NCI-H510A treated with DMSO at 0.1 percent for 48 hours (cell line): ENCODE results near the gene DEGS2.
"Not testable (repeated sequence)": the region's sequence is repeated elsewhere in the genome, so short reads cannot be mapped to it uniquely, and the experiment has no call there.

ENCODE experiments used
- DNase-seq: peaks from one replicate; lab custom pipeline; 2025; lab: John Stamatoyannopoulos, UW

DEGS2 gene

DNA sequence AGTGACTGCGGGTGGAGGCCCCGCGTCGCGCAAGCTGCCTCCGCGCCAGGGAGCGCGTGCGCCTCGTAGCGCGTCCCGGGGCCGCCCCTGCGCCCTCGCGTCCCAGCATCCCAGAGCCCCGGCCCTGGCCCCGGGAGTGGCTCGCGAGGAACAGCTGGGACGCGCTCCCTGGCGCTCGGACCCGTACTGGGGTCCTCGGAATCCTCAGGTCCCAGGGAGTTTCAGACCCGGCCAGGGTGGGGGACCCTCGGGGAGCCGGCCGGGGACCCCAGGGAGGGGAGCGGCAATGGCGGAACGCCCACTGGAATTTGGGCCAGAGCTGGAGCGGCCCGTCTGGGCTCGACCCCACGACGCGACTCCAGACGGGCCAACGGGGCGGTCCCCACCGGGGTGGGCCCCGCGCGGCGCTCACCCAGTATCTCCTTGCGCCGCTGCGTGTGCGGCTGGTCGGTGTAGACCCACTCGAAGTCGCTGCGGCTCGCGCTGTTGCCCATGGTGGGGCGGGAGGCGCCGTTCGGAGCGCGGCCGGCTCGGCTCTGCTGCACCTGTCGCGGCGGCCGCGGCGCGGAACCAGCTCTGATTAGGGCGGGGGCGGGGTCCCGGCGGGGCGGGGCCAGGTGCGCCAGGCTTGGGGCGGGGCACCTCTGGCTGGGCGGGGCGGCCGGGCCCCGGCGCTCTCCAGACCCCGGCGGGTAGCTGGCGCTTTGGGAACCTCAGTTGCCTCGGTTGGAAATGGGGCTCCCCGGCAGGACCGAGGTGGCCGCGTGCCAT is at the start of gene DEGS2:
DEGS2 (minus strand) TSS at position 552 of the 771 bp plus-strand sequence; CDS start at position 494, 58 bp downstream.
- peak; percentile 49 for DNase-seq

DNA sequence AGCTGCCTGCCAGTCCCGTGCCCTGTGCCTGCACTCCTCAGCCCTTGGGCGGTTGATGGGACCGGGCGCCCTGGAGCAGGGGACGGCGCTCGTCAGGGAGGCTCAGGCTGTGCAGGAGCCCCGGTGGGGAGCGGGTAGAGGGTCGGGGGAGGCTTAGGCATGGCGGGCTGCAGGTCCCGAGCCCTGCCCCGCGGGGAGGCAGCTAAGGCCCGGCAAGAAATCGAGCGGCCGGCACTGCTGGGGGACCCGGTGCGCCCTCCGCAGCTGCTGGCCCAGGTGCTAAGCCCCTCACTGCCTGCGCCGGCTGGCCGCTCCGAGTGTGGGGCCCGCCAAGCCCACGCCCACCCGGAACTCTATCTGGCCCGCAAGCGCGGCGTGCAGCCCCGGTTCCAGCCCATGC is 48.7 kb upstream of the DEGS2 start:
- DNase-seq: not testable (repeated sequence)

DNA sequence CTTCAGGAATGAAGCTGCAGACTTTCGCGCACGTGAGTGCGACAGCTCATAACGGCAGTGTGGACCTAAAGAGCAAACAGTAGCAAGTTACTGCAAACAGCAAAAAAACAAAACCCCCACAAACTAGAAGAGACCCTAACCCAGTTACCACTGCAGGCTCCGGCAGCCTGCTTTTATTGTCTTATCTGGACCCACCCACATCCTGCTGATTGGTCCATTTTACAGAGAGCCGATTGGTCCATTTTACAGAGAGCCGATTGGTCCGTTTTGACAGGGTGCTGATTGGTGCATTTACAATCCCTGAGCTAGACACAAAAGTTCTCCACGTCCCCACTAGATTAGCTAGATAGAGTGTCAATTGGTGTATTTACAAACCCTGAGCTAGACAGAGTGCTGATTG is 48.1 kb upstream of the DEGS2 start:
- DNase-seq: not testable (repeated sequence)

DNA sequence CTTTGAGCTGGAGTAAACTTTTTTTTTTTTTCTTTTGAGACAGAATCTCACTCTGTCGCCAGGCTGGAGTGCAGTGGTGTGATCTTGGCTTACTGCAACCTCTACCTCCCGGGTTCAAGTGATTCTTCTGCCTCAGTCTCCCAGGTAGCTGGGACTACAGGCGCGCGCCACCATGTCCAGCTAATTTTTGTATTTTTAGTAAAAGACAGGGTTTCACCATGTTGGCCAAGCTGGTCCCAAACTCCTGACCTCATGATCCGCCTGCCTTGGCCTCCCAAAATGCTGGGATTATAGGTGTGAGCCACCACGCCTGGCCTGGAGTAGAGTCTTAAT is 45.4 kb upstream of the DEGS2 start:
- not testable (repeated sequence) for DNase-seq

DNA sequence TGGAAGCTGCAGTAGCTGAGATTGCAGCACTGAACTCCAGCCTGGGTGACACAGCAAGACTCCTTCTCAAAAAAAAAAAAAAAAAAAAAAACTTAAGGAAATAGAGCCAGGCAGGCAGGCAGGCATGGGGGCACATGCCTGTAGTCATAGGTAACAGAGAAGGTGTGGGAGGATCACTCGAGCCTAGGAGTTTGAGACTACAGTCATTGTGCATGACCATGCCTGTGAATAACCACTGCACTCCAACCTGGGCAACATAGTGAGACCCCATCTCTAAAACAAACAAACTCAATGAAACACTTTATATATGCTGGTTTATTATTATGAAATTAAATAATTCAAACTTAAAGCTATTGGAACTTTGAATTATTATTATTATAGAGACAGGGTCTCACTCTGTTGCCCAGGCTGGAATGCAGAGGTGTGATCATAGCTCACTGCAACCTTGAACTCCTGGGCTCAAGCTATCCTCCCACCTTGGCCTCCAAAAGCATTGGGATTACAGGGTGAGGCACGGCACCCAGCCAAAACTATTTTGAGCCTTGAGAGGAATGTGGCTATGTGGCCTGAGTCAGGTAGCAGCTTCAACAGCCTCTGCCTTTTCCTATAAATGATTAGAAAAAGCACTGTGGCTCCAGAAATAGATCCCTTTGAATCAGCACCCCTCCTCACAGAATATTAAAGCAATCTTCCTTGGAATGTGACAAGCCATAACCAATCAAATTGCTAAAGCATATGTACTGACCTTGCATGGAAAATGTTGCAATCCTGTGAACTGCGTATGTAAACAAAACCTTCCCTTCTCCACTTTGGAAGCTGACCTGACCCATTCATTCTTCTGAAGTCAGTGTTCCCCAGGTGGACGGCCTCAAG is 44.8 kb upstream of the DEGS2 start:
- no peak for DNase-seq

DNA sequence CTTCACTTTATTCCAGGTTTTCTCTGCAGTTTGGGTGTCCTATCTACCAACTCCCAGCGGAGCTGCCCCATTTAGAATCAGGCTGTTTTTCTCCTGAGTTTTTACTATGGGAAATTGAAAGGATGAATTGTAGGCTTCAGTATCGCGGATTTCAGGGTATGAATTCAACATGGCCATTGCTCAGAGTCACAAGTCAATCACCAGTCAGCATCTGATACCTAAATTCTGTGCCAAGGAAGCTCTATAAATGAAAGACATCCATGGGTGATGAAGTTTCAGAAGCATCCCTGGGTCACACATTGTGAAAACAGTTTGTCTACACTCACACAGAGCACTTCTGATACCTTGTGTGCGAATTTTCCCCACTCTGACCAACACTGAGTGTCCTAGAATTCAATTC is 43.7 kb upstream of the DEGS2 start:
- no peak for DNase-seq

DNA sequence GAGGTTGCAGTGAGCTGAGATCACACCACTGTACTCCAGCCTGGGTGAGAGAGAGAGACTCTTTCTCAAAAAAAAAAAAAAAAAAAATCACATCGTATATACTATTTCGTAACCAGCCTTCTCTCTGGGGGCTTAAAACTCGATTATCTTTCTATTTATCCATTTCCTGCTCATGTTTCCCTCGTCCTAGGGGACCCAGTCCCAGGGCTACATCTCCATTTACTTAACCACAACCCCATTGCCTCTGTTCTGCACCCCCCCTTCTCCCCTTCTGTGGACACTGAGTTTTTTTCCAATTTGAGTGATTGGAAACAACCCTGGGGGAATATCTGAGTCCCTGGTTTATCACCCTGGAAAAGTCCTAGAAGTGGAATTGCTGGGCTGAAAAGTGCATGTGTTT is 43.3 kb upstream of the DEGS2 start:
- no peak for DNase-seq

DNA sequence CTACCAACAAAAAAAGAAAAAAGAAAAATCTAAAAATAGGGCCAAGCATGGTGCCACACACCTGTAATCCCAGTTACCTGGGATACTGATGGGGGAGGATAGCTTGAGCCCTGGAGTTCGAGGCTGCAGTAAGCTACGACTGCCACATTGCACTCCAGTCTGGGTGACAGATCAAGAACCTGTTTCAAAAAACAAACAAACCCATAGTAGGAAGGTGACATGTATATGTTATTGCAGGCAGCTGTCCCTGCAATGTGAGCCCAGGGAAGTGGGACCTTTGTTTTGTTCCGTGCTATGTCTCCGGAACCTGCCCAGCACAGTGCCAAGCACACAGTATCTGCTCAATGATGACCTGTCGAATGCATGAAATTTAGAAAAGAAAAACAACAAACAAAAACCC is 42.3 kb upstream of the DEGS2 start:
- peak; percentile 72 for DNase-seq

DNA sequence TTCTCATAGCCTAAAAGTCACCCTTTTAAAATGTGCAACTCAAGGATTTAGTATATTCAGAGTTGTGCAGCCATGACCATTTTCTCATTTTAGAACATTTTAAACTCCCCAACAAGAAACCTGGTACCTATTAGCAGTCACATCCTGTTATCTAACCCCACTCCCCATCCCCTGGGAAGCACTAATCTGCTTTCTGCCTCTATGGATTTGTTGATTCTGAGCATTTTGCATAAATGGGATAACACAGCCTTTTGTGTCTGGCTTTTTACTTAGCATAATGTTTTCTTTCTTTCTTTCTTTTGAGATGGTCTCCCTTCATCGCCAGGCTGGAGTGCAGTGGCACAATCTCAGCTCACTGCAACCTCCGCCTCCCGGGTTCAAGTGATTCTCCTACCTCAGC is 40.9 kb upstream of the DEGS2 start:
- DNase-seq: no peak

DNA sequence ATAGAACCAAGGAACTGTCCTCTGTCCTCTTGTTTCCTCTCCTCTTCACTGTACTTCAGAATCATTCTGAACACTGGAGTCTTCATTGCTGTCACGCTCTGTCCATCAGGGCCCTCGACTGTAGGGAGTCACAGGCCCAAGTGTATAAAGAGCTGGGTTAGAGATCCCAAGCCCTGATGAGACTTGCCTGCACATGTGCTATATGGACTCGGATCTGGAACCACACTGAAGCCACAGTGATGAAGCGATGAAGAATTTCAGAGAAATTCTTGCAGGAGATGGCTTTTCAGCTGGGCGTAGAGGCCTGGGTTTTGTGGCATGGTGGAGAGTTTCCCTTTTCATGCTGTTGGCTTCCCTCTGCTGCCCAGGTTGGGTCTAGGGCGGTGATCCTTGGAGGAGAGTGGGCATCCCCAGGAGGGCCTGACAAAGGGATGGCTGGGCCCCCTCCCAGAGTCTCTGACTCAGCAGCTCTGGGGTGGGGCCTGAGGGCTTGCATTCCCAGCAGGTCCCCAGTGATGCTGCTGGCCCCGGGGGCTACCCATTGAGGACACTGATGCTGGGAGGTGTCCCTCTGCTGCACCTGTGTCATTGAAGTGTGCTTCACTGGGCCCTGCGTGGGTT is 39.9 kb upstream of the DEGS2 start:
- no peak for DNase-seq

DNA sequence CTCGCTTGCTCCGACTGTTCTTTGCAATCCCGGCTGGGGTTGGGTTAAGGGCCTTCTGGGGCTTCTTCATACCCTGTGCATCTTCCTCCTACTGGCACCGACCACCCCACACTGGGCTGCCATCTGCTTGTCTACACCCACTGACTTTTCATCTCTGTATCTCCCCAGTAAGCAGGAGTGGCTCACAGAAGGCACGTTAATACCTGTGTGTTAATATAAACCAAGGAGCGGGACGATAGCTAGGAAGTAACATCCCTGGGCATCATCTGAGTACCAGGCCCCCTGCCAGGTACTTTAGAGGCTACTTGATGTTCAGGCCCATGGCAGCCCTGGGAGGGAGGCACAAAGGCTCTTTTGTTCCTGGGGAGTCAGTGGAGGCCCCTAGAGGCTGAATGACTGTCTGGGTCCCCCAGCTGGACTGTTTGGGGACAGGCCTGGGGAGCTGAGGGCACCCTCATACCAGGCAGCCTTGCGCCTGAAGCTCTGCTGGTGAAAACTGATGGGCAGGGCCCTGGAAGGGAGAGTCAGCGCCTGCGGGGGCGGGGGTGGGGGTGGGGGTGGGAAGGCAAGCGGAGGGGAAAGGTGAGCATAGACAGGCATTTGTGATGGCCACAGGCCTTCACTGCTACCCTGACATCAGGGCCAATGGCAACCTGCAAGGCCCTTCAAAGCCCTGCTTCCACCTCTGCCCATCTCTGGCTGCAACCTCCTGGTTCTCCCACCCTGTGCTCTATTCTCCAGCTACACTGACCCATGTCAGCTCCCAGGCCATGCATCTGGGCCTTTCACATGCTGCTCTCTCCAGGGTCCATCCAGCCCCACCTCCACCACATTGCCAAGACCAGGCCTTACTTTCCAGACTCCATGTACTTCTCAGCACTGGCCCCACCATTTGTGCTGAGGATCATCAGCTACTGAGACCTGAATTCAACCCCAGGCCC is 34.2 kb upstream of the DEGS2 start:
- no peak for DNase-seq

DNA sequence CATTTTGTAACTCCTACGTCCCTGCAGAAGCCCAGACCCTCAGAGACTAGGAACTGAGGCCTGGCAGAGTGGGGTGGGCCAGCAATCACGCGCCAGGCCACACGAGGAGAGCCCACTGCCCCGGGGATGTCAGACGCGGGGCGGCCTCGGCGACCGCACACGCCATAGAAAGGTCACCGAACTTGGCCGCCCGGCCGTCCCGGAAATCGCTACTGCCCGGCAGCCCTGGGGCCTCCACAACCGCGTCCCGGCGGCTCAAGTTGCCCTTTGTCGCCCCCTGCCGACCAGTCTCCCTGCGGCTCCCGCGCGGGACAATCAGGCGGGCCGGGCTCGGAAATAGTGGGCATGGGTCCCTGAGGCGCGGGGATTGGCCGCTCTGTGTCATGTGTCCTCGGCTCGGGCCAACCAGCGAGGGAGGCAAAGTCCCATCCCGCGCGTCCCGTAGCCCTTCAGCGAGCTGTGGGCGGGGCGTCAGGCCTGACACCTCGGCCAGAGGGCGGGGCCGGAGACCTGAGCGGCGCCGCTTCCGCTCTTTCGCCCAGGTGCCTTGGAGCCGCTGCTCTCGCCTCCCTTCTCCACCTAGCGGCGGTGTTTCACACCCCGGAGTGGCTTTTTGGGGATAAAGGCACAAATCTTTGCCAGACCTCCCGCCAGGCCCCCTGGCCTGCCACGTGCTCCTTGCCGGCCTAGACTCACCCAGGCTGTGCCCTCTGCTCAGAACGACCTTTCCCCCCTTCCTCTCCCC is 33.4 kb upstream of the DEGS2 start:
- DNase-seq: peak; percentile 97

DNA sequence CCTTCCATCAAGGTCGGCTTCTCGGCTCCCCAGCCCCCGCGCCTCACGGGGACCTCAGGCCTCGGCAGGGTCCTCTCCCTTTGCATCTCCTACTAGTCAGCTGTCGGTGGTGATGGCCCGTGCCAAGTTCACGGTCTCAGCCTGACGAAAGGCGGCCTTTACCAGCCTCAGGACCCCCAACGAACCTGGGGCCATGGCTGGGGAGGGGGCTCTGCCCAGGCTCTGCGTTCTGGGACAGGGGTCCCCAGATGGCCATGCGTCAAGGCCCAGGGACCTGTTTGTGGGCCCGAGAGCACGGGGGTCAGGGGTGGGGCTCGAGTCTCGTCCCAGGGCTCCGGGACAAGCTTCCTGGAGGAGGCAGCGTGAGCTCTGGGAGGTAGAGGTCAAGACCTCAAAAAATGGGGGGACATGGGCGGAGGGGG is 32.8 kb upstream of the DEGS2 start:
- no peak for DNase-seq

DNA sequence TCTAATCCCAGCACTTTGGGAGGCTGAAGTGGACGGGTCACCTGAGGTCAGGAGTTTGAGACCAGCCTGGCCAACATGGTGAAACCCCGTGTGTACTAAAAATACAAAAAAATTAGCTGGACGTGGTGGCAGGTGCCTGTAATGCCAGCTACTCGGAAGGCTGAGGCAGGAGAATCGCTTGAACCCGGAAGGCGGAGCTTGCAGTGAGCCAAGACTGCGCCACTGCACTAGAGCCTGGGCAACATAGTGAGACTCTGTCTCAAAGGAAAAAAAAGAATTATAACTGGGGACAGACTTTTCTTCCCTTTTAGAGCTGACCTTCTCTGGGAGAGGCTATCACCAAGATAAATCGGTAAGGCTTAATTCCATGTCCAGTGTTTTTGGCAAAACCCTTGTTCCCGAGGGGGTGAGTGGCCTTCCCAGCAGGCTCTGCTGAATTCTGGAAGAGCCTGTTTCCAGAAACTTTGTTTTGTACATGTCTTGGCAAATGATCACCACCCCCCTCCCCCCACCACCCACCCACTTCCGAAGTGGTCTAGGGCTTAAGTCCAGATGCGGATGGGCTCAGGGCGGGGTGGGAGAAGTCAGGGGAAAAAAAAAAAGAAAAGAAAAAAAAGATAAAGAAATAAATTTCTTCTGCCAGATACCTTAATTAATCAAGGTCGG is 32.3 kb upstream of the DEGS2 start:
- DNase-seq: no peak

DNA sequence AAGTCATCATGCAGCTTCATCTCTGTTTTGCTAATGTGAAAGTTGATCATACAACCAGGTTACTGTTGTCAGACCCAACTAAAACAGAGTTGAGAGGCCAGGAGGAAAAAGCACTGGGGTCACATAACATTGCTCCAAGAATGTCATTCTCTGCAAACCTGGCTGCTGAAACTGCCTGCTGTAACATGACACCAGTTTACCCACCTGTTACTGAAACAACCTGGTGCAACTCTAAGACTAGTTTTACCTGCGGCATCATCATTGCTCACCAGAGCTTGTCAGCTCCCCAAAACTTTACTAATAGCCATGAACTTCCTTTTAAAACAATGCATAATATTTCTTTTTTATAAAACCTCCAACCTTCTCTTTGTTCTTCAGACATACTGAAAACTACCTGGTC is 30.7 kb upstream of the DEGS2 start:
- DNase-seq: no peak

DNA sequence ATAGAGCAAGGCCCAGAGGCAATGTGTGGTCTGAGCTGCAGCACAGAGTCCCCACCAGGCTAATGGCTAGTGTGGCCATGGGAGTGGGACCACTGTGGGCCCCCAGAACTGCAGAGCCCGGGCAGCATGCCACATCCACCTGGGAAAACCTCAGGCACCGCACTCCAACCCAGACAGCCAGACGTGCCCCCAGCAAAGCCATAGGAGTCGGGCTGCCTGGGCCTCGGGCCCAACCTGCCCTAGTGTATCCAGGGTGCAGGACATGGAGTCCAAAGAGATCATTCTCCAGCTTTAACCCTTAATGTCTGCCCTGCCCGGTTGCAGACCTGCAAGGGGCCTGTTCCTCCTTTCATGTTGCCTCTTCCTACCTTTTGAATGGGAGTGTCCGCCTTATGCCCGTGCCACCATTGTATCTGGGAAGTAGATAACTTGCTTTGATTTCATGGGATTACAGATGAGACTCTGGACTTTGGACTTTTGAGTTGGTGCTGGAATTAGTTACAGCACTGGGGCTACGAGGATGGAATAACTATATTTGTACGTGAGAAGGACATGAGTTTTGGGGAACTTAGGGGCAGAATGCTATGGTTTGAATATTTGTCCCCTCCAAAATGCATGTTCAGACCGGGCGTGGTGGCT is 29.1 kb upstream of the DEGS2 start:
- no peak for DNase-seq

DNA sequence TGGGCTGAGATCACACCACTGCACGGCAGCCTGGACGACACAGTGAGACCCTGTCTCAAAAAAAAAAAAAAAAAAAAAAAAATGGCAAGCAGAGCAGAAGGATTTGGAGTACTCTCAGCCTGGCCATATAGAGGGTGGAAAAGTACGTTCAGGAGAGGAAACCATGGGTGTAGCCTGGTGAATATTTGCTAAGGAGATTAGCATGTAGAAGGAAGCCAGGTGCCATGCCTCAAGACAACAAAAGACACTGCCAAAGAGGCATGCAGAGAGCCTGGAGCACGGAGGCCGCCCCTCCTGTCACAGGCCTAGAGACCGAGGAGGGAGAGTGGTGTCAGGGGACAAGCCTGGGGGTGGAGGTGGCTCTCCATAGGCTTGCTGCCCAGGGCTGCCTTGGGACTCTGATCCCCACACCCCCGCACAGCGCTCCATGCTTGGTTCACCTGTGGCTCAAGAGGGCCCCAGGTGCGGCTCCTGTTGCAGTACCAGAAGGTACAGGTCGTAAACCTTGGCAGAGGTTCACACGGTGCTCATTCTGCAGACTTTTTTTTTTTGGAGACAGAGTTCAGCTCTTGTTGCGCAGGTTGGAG is 27.9 kb upstream of the DEGS2 start:
- peak; percentile 43 for DNase-seq

DNA sequence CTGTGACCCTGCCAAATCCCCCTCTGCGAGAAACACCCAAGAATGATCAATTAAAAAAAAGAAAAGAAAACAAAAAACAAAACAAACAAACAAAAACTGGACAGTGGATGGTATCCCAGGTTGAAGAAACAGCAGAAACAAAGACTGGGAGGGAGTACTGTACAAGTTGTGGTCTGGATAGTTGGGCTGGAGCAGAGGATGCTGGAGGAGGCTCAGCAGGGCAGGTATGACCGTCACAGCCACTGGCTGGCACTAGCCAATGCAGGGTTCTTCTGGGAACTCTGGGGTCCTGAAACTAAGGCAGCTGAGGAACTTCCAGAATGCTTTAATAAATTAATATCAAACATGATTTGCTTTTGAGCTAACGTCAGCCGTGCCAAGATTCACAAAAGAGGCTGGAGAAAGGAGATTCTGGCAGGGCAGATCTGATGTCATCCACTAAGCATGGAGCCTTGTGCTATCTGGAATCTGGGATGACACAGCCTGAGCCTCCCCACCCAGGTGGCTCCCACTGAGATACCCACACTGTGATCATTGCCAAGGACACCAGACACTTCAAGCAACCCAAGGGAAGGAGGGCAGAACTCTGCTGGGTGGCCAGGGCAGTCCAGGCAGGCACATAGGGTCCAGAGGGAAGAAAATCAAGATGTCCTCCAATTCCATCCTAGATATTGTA is 22.6 kb upstream of the DEGS2 start:
- not testable (repeated sequence) for DNase-seq

DNA sequence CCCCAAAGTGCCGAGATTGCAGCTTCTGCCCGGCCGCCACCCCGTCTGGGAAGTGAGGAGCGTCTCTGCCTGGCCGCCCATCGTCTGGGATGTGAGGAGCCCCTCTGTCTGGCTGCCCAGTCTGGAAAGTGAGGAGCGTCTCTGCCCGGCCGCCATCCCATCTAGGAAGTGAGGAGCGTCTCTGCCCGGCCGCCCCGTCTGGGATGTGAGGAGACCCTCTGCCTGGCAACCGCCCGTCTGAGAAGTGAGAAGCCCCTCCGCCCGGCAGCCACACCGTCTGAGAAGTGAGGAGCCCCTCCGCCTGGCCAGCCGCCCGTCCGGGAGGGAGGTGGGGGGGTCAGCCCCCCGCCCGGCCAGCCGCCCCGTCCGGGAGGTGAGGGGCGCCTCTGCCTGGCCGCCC is 21.2 kb upstream of the DEGS2 start:
- not testable (repeated sequence) for DNase-seq
